ENCODE measurements around the gene ARHGAP1.
"Not testable (repeated sequence)": the region's sequence is repeated elsewhere in the genome, so short reads cannot be mapped to it uniquely, and the experiment has no call there.

GRCh38 chr11:46709351-46709750 lies 8.9 kb upstream of the ARHGAP1 start:
- TF ChIP-seq, protein P1, sequence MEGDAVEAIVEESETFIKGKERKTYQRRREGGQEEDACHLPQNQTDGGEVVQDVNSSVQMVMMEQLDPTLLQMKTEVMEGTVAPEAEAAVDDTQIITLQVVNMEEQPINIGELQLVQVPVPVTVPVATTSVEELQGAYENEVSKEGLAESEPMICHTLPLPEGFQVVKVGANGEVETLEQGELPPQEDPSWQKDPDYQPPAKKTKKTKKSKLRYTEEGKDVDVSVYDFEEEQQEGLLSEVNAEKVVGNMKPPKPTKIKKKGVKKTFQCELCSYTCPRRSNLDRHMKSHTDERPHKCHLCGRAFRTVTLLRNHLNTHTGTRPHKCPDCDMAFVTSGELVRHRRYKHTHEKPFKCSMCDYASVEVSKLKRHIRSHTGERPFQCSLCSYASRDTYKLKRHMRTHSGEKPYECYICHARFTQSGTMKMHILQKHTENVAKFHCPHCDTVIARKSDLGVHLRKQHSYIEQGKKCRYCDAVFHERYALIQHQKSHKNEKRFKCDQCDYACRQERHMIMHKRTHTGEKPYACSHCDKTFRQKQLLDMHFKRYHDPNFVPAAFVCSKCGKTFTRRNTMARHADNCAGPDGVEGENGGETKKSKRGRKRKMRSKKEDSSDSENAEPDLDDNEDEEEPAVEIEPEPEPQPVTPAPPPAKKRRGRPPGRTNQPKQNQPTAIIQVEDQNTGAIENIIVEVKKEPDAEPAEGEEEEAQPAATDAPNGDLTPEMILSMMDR (IDR thresholded peaks at IDR 0.05), result not testable (repeated sequence)
- not testable (repeated sequence) for TF ChIP-seq EP300 (IDR thresholded peaks at IDR 0.05); NPAS2 (CRISPR knock-in tag; IDR thresholded peaks at IDR 0.05; ENCODE audit: borderline replicate concordance); SMC3 (IDR thresholded peaks at IDR 0.05); JUN (IDR thresholded peaks at IDR 0.05); POLR2A (IDR thresholded peaks at IDR 0.05; ENCODE audit: low read length); MAFK (IDR thresholded peaks at IDR 0.05; ENCODE audit: partially characterized antibody); CHD2 (IDR thresholded peaks at IDR 0.05; ENCODE audit: low read length, partially characterized antibody); MAX (IDR thresholded peaks at IDR 0.05)
- TF ChIP-seq, protein P2, sequence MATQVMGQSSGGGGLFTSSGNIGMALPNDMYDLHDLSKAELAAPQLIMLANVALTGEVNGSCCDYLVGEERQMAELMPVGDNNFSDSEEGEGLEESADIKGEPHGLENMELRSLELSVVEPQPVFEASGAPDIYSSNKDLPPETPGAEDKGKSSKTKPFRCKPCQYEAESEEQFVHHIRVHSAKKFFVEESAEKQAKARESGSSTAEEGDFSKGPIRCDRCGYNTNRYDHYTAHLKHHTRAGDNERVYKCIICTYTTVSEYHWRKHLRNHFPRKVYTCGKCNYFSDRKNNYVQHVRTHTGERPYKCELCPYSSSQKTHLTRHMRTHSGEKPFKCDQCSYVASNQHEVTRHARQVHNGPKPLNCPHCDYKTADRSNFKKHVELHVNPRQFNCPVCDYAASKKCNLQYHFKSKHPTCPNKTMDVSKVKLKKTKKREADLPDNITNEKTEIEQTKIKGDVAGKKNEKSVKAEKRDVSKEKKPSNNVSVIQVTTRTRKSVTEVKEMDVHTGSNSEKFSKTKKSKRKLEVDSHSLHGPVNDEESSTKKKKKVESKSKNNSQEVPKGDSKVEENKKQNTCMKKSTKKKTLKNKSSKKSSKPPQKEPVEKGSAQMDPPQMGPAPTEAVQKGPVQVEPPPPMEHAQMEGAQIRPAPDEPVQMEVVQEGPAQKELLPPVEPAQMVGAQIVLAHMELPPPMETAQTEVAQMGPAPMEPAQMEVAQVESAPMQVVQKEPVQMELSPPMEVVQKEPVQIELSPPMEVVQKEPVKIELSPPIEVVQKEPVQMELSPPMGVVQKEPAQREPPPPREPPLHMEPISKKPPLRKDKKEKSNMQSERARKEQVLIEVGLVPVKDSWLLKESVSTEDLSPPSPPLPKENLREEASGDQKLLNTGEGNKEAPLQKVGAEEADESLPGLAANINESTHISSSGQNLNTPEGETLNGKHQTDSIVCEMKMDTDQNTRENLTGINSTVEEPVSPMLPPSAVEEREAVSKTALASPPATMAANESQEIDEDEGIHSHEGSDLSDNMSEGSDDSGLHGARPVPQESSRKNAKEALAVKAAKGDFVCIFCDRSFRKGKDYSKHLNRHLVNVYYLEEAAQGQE (IDR thresholded peaks at IDR 0.05), result not testable (repeated sequence)
